ENCODE measurements around the gene METTL9. TPM values are rescaled to one million over a fixed set of nuclear protein-coding genes. Genes with fewer than 3 reads are reported as not detected.

The METTL9 gene
- total RNA-seq, 1 donor = 170 TPM

DNA sequence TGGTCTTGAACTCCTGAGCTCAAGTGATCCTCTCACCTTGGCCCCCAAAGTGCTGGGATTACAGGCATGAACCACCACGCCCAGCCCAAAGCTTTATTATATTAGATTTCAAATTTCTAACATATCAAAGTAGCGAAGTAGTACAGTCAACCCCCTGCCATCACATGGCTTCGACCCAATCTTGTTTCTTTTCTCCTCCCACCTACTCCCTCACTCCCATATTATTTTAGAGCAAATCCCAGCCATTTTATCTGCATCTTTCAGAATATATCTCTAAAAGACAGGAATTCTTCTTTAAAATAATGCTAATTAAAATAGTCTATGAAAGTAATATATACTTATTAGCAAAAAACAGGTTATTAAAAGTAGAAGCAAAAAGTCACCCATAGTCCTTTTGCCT is 52.1 kb downstream of the METTL9 start:
- Histone ChIP-seq H2AFZ (ENCODE audit: low read length) (no peak overlapping the region), H4K20me1 (ENCODE audit: insufficient read depth, low read length) (peaks cover 6% of the 10 kb centered on the region), H3K79me2 (ENCODE audit: insufficient read depth, low read length) (peaks cover 56% of the 10 kb centered on the region), H3K27ac (ENCODE audit: low read depth, low read length) (no peak overlapping the region), H3K4me2 (ENCODE audit: insufficient read depth, low read length) (no peak overlapping the region), H3K4me3 (ENCODE audit: insufficient read depth, low read length) (no peak overlapping the region), H3K4me1 (ENCODE audit: insufficient read depth, low read length) (peaks cover under 1% of the 10 kb centered on the region), H3K9me3 (ENCODE audit: low read depth, low read length) (no peaks in the 10 kb centered on the region), H3K36me3 (ENCODE audit: insufficient read depth, low read length) (peaks cover 12% of the 10 kb centered on the region), H3K27me3 (ENCODE audit: insufficient read depth, low read length) (no peaks in the 10 kb centered on the region)
- TF ChIP-seq, protein P1, sequence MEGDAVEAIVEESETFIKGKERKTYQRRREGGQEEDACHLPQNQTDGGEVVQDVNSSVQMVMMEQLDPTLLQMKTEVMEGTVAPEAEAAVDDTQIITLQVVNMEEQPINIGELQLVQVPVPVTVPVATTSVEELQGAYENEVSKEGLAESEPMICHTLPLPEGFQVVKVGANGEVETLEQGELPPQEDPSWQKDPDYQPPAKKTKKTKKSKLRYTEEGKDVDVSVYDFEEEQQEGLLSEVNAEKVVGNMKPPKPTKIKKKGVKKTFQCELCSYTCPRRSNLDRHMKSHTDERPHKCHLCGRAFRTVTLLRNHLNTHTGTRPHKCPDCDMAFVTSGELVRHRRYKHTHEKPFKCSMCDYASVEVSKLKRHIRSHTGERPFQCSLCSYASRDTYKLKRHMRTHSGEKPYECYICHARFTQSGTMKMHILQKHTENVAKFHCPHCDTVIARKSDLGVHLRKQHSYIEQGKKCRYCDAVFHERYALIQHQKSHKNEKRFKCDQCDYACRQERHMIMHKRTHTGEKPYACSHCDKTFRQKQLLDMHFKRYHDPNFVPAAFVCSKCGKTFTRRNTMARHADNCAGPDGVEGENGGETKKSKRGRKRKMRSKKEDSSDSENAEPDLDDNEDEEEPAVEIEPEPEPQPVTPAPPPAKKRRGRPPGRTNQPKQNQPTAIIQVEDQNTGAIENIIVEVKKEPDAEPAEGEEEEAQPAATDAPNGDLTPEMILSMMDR (IDR thresholded peaks at IDR 0.05; ENCODE audit: extremely low read depth, low read depth, low read length) = no peak
- DNase-seq (ENCODE audit: insufficient read length, low spot score, missing footprints) = no peak

DNA sequence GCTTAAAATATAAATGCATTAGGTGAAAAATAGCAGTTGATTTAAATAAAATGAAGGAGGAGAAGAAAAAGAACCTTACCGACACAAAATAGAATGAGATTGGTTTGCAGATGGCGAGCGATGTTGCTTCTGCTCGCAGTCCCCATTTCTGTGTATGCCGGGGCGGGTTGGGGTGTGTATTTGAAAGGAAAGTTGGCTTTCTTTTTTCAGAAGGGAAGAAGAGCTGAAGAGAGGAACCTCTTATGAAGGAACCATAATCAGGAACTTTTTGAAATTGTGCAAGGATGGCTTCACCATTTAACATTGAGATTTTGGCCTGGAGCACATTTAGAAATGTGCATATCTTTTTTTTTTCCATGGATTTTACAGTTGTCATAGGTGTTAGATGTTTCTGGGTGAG is 53.1 kb downstream of the METTL9 start, which contains the start of gene IGSF6:
TSS of gene IGSF6 (minus strand) at position 156 of the 400 bp plus-strand sequence. CDS start at position 146, 10 bp downstream.
- peaks cover 47% of the 10 kb centered on the region for H3K79me2 ChIP-seq (ENCODE audit: insufficient read depth, low read length)
- H3K36me3 ChIP-seq (ENCODE audit: insufficient read depth, low read length) = peaks cover 12% of the 10 kb centered on the region
- H3K4me2 ChIP-seq (ENCODE audit: insufficient read depth, low read length) = no peak within 1 kb of the TSS
- H2AFZ ChIP-seq (ENCODE audit: low read length) = no peak within 1 kb of the TSS
- no peaks in the 10 kb centered on the region for H3K27me3 ChIP-seq (ENCODE audit: insufficient read depth, low read length)
- TF ChIP-seq, protein P1 (IDR thresholded peaks at IDR 0.05; ENCODE audit: extremely low read depth, low read depth, low read length) = no peak
- peaks cover 6% of the 10 kb centered on the region for H4K20me1 ChIP-seq (ENCODE audit: insufficient read depth, low read length)
- no peaks in the 10 kb centered on the region for H3K4me1 ChIP-seq (ENCODE audit: insufficient read depth, low read length)
- no peak within 1 kb of the TSS for H3K4me3 ChIP-seq (ENCODE audit: insufficient read depth, low read length)
- no peak for DNase-seq (ENCODE audit: insufficient read length, low spot score, missing footprints)
- no peaks in the 10 kb centered on the region for H3K9me3 ChIP-seq (ENCODE audit: low read depth, low read length)
- no peak within 1 kb of the TSS for H3K27ac ChIP-seq (ENCODE audit: low read depth, low read length)

DNA sequence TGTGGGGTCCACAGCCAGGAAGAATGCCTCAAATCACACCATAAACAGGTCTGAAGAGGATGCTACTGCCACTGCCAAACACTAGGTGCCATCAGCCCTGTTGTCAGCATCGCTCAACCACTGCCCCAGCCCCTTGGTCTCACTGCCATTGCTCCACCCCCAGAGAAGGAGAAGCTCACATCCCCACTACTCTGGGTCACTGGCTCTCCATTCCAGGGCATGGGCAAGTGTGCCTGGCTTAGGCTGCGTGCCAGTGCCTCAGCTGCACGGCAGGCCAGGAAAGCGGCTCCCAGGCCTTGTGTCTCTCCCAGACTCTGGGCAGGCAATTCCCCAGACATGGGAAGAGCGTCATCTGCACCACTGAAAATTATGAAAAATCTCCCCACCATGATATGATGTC is 54.2 kb downstream of the METTL9 start:
- Histone ChIP-seq H3K9me3 (ENCODE audit: low read depth, low read length) (no peaks in the 10 kb centered on the region), H3K27me3 (ENCODE audit: insufficient read depth, low read length) (no peaks in the 10 kb centered on the region)

DNA sequence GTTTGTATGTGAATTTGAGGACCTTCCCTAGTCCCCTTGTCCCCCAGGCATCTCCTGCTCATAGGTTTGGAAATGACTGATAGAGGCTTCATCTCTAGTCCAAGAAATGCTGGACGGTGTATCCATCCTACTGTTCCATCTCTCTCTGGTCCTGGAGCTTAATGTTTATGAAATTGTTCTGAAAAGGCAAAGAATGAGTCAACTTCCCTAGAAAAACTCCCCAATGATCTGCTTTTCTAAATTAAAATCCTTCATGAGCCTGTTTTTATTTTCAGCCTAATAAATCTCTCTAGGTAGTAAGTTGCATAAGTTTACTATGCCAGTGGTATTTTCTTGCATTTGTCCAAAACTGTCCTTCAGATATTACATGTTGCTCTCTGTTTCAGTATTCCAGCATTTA is 55.1 kb downstream of the METTL9 start:
- Histone ChIP-seq H3K36me3 (ENCODE audit: insufficient read depth, low read length) (peaks cover 12% of the 10 kb centered on the region), H4K20me1 (ENCODE audit: insufficient read depth, low read length) (peaks cover 6% of the 10 kb centered on the region), H3K27ac (ENCODE audit: low read depth, low read length) (no peak overlapping the region), H3K27me3 (ENCODE audit: insufficient read depth, low read length) (no peaks in the 10 kb centered on the region), H2AFZ (ENCODE audit: low read length) (no peak overlapping the region), H3K4me2 (ENCODE audit: insufficient read depth, low read length) (no peak overlapping the region), H3K4me1 (ENCODE audit: insufficient read depth, low read length) (no peaks in the 10 kb centered on the region), H3K9me3 (ENCODE audit: low read depth, low read length) (no peaks in the 10 kb centered on the region), H3K4me3 (ENCODE audit: insufficient read depth, low read length) (no peak overlapping the region), H3K79me2 (ENCODE audit: insufficient read depth, low read length) (peaks cover 28% of the 10 kb centered on the region)
- TF ChIP-seq, protein P1 (IDR thresholded peaks at IDR 0.05; ENCODE audit: extremely low read depth, low read depth, low read length) = no peak
- DNase-seq (ENCODE audit: insufficient read length, low spot score, missing footprints) = no peak

More for the DNA sequence above, 54.2 kb downstream of the METTL9 start:
- Histone ChIP-seq H2AFZ (ENCODE audit: low read length) (no peak overlapping the region), H4K20me1 (ENCODE audit: insufficient read depth, low read length) (peaks cover 6% of the 10 kb centered on the region), H3K27ac (ENCODE audit: low read depth, low read length) (no peak overlapping the region), H3K4me1 (ENCODE audit: insufficient read depth, low read length) (no peaks in the 10 kb centered on the region), H3K36me3 (ENCODE audit: insufficient read depth, low read length) (peaks cover 12% of the 10 kb centered on the region), H3K79me2 (ENCODE audit: insufficient read depth, low read length) (peaks cover 36% of the 10 kb centered on the region), H3K4me2 (ENCODE audit: insufficient read depth, low read length) (no peak overlapping the region), H3K4me3 (ENCODE audit: insufficient read depth, low read length) (no peak overlapping the region)
- TF ChIP-seq, protein P1 (IDR thresholded peaks at IDR 0.05; ENCODE audit: extremely low read depth, low read depth, low read length) = no peak
- no peak for DNase-seq (ENCODE audit: insufficient read length, low spot score, missing footprints)
